GM19397 (cell line): Measurements from ENCODE around the gene MOV10L1.

Source experiments
- ATAC-seq: cut with Tn5 transposase; IDR thresholded peaks from one replicate; pipeline ENCODE4 v1.9.1; 2021; ENCODE audit warnings: mild to moderate bottlenecking, moderate library complexity; ENCODE audit not compliant: unreplicated experiment

The MOV10L1 gene

GRCh38 chr22:50089682-50090411 is at the start of gene MOV10L1:
MOV10L1 (plus strand) TSS chr22:50090006; CDS start chr22:50090089, 83 bp downstream.
- ATAC-seq, result no peak

DNA sequence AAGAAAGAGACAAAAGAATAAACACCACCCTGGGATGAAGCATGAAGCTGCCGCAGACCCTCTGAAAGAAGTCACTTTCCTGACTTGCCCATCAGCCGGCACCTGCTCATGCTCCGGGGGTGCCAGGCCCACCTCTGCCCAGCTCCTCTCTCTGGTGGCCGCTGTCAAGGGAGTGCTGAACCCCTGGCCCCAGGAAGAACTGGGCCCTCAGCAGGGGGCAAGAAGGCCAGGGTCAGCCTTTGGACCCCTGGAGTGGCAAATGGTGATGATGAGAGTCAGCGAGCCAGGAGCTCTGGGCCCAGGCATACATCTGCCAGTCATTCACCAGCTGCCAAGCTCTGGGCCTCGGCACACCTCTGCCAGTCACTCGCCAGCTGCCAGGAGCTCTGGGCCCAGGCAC is 49.1 kb upstream of the MOV10L1 start:
- ATAC-seq, result no peak

DNA sequence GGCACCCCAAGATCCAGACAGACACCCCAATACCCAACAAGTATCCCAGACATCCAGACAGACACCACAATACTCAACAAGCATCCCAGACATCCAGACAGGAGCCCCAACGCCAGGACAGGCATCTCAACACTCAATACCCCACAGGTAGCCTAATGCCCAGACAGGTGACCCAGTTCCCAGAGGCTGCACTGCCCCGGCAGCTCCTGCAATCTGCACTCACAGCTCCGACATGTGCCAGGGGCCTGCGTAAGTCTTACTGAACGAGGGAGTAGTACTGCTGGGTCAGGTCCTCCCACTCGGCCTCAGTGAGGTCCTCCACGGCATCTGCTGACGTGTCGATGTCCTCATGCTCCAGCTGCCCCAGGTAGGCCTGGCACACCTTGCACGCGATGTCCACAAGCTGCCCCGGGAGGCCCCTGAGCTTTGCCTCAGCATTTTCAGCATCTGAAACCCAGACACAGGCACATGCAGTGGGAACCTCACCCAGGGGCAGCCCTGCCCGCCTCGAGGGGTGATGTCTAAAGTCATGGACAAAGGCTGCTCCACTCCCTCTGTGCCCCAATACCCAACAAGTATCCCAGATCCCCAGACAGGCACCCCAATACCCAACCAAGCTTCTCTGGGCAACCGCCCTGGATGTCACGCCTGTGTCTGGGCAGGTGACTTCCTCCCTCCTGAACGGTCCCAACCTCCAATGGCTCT is 48.3 kb upstream of the MOV10L1 start:
- ATAC-seq, result no peak

DNA sequence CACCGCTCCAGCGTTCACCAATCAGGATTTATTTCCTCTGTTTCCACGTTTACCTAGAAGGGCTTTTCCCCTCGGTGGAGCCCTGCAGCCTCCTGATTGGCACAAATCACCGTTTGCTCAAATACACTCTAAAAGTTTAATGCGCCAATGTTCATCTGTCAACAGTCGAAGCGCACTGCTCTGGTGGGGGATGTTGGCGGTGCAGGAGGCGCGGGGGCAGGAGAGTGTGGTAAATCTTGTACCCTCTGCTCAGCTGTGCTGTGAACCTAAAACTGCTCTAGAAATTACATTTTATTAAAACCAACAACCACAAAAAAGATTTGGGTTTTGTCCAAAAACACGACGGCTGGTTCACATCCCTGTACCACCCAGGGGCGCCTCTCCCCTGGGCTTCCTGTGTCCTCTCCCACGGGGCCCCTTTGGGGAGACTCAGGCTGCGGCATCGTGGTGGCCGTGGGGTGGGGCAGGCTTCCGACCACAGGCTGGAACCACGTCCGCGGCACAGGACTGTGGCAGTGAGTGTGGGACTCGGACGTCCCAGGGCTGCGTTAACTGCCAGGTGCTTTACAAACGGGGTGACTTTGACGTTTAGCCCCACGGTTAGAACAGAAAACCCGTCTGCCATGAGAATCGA is 45.2 kb upstream of the MOV10L1 start:
- ATAC-seq, result no peak

DNA sequence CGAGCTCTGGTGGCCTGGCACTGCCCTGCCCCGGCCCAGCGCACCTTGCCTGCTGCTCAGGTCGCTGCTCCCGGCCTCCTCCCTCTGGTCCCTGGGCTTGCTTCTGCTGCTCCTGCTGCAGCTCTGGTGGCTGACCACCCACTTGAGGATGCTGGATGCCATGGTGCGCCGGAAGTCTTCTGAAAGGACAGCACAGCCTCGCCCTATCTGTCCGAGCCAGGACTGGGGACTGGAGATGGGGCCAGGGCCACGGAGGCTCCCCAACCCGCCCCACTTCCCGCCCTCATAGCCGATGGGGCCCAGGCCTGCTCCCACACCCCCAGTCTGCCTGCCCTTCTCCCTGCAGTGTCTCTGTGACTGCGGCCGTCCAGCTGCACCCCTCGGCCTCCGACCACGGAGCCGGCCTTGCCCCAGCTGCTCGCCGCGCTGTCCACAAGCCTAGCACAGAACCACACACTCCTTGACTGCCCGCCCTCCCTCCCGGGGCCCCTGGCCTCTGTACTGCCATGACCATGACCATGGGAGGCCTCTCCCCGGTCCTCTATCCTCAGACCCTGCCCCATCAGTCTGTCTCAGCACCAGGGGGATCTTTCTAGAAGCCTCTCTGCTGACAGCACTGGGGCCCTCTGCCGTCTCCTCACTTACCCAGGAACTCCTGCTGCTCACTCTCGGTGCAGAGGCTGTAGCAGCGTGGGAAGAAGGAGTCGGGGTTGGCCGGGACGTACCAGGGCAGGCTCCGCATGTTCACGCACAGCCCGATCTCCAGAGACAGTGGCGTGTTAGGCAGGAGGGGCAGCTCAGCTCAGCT is 44.4 kb upstream of the MOV10L1 start:
- ATAC-seq, result no peak

DNA sequence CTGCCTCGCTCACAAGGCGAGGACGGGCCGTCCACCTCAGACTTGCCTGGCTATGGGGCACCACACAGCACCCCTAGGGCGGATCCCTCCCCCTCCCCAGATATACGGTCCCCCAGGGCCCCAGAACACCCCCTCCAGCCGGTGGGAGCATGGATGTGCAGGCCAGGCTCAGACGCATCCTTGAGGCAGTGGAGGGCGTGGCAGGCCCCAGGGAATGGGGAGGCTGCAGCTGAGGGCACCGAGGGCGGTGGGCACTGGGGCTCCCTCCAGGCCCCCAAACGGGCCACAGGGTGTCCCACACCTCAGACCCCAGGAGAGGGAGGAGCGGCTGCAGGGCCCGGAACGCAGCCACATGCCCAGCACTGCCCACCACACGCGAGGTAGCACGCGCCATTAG is 43.8 kb upstream of the MOV10L1 start:
- no peak for ATAC-seq

GRCh38 chr22:50046481-50047245 is 43.1 kb upstream of the MOV10L1 start:
- no peak for ATAC-seq

DNA sequence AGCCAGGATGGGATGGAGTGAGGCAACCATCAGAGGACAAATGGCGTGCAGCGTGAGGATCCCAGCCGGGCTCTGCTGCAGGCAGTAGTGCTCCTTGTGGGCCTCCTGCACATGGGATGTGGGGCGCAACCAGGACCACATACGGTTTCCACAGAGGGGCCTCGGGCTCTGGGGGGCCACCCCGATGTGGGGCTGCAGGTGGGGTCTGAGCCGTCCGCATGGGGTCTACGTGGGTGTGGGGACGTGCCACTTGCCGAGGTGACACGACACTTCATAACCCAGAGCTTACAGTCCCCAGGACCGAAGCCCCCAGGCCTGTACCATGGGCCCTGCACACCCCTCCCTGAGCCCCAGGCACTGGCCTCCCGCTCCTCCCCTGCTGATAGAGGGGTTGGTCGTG is 42.5 kb upstream of the MOV10L1 start:
- ATAC-seq, result no peak

DNA sequence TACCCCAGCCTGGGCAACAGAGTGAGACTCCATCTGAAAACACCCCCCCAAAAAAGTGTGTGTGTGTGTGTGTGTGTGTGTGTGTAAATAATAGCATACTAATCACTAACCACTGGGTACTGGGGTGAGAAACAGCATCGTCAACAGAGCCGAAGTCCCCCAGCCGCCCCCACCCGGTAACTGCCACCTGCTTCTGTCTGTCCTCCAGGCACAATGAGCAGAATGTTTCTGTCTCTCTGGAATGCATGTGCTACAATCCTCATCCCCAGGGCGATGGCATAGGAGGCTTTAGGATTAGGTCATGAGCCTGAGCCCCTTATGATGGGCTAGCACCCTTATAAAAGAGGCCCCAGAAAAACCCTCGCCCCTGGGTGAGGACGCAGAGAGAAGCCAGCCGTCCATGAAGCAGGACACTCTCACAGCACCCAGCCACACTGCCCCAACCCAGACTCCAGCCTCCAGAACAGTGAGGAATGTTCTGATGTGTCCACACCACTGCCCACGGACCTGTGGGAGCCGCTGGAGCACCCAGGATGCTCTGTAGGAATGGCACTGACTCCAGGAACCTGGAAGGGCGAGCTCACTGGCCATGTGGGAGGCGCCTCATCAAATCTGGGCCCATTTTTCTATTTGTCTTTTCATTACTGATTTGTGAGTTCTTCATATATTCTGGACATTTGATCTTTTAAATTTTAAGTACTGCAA is 41.6 kb upstream of the MOV10L1 start:
- no peak for ATAC-seq

DNA sequence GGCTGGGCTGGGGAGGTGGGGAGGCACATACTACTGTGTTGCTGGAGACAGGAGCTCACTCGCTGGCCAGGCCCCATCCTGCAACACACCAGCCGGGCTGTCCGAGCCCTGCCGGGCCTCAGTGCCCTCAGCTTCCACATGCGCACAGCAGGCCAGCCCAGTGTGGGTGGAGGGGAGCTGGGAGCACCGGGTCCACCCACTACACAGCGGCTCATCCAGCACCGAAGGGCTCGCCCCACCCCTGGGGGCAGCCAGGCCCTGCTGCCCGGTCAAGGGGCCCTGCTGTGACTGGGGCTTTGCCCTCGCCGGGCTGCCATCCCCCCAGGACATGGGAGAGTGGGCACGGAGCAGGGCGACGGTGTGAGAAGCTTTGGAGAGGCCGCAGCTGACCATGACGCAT is 41.0 kb upstream of the MOV10L1 start:
- ATAC-seq, result no peak

- ATAC-seq, result no peak
Observed at GRCh38 chr22:50049299-50050195, 40.3 kb upstream of the MOV10L1 start.

DNA sequence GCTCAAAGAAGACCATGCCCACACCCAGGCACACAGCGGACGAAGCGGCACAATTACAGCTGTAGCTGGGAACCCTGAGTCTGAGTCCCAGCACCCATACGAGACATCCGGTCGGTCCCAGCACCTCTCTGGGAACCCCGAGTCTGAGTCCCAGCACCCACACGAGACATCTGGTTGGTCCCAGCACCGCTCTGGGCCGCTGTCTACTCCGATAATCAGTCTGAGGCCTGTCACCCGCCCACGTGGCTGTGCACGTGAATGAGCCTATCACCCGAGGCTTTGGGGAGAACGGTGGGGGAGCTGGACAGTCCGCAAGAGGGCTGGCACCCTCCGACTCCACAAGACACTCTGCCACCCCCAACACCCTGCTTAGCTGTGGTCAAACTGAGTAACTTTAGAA is 37.9 kb upstream of the MOV10L1 start:
- ATAC-seq, result no peak

- ATAC-seq, result no peak
Observed at GRCh38 chr22:50053861-50054260, 35.9 kb upstream of the MOV10L1 start.

- ATAC-seq, result no peak
Observed at GRCh38 chr22:50056214-50056972, 33.4 kb upstream of the MOV10L1 start.

GRCh38 chr22:50057278-50058060 is 32.3 kb upstream of the MOV10L1 start:
- no peak for ATAC-seq

- ATAC-seq, result no peak
Observed at GRCh38 chr22:50058061-50058905, 31.5 kb upstream of the MOV10L1 start, which contains the start of gene TTLL8. TTLL8 (minus strand) TSS chr22:50058298.
